ENCODE results near the gene SEC24B. TPM values are rescaled to one million over a fixed set of nuclear protein-coding genes. Genes with fewer than 3 reads are reported as not detected.
A peak's percentile ranks its signal among the peaks of the same experiment; 100 is the strongest.
"Not testable (repeated sequence)": the region's sequence is repeated elsewhere in the genome, so short reads cannot be mapped to it uniquely, and the experiment has no call there.

Gene SEC24B
- total RNA-seq, 1 experiment from 2014 or later: 19.4 TPM

GRCh38 chr4:109506890-109507289 lies 73.3 kb downstream of the SEC24B start:
- DNase-seq (ENCODE audit: low spot score): no peak

GRCh38 chr4:109510687-109511086 lies 77.1 kb downstream of the SEC24B start:
- DNase-seq (ENCODE audit: low spot score): no peak

- DNase-seq (ENCODE audit: low spot score): no peak
Measured at GRCh38 chr4:109511414-109511813, 77.8 kb downstream of the SEC24B start.

GRCh38 chr4:109513368-109513767 lies 79.8 kb downstream of the SEC24B start:
- not testable (repeated sequence) for DNase-seq (ENCODE audit: low spot score)

GRCh38 chr4:109532182-109532581 lies 98.6 kb downstream of the SEC24B start:
- DNase-seq (ENCODE audit: low spot score): no peak

- no peak for DNase-seq (ENCODE audit: low spot score)
Measured at GRCh38 chr4:109545401-109545800, 111.8 kb downstream of the SEC24B start.

- DNase-seq (ENCODE audit: low spot score): no peak
Measured at GRCh38 chr4:109547394-109547793, 113.8 kb downstream of the SEC24B start.

- DNase-seq (ENCODE audit: low spot score): peak; percentile 32
Measured at GRCh38 chr4:109548655-109549054, 115.0 kb downstream of the SEC24B start.

GRCh38 chr4:109552237-109552636 lies 118.6 kb downstream of the SEC24B start:
- DNase-seq (ENCODE audit: low spot score): no peak

- no peak for DNase-seq (ENCODE audit: low spot score)
Measured at GRCh38 chr4:109553130-109553529, 119.5 kb downstream of the SEC24B start.

GRCh38 chr4:109554971-109555370 lies 121.4 kb downstream of the SEC24B start:
- no peak for DNase-seq (ENCODE audit: low spot score)

- DNase-seq (ENCODE audit: low spot score): no peak
Measured at GRCh38 chr4:109557433-109557832, 123.8 kb downstream of the SEC24B start.

GRCh38 chr4:109558095-109558494 lies 124.5 kb downstream of the SEC24B start:
- DNase-seq (ENCODE audit: low spot score): not testable (repeated sequence)

GRCh38 chr4:109559625-109559982 lies 126.0 kb downstream of the SEC24B start:
- DNase-seq (ENCODE audit: low spot score): no peak

- DNase-seq (ENCODE audit: low spot score): peak; percentile 75
Measured at GRCh38 chr4:109559983-109560686, 126.5 kb downstream of the SEC24B start, which contains the start of gene MCUB. Gene MCUB (plus strand): TSS chr4:109560246. CDS start chr4:109560338, 92 bp downstream.

- DNase-seq (ENCODE audit: low spot score): peak; percentile 50
Measured at GRCh38 chr4:109560687-109561461, 127.3 kb downstream of the SEC24B start.

GRCh38 chr4:109562457-109563239 lies 129.0 kb downstream of the SEC24B start:
- no peak for DNase-seq (ENCODE audit: low spot score)

- no peak for DNase-seq (ENCODE audit: low spot score)
Measured at GRCh38 chr4:109571494-109571893, 137.9 kb downstream of the SEC24B start.

- DNase-seq (ENCODE audit: low spot score): no peak
Measured at GRCh38 chr4:109572154-109572553, 138.5 kb downstream of the SEC24B start.

GRCh38 chr4:109574443-109574850 lies 140.8 kb downstream of the SEC24B start:
- no peak for DNase-seq (ENCODE audit: low spot score)

- DNase-seq (ENCODE audit: low spot score): no peak
Measured at GRCh38 chr4:109574931-109575804, 141.6 kb downstream of the SEC24B start.

Measured in H4 (cell line).